Activated CD4-positive, alpha-beta T cell treated with anti-CD3 and anti-CD28 coated beads, Interleukin-2, amount 50 U/mL, for 1 hour (primary cell): ENCODE measurements around the gene AKT1S1.

Experiments used
- DNase-seq: peaks from one replicate; pipeline ENCODE4 v3.0.0-alpha.2; 2020

Gene AKT1S1

DNA sequence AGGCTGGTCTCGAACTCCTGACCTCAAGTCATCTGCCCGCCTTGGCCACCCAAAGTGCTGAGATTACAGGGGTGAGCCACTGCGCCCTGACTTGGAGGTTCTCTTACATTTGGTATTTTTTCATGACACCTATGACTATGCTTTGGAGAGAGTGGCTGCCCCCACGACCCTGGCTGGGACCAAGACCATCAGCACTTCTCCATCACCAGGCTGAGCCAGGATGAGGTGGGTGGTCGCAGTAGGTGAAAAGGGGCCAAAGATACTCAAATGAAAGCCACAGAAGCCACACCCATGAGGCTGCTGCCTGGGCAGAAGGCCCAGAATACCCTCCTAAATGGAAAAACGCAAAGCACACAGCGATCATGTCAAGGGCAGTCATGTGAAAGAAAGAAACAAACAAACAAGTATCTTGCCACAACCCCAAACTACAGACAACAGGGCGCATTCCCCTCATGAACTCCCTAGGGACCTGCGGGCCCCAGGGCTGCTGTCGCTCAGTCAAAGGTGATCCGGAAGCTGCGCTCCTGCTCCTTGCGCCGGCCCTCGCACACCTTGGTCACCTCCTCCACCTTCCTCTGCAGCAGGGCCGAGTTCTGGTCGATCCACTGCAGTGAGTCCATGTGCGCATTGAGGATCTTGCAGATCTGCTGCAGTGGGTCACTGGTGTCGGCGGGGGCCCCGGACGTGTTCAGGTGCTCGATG, 30.7 kb upstream of the AKT1S1 start:
- DNase-seq: no peak

DNA sequence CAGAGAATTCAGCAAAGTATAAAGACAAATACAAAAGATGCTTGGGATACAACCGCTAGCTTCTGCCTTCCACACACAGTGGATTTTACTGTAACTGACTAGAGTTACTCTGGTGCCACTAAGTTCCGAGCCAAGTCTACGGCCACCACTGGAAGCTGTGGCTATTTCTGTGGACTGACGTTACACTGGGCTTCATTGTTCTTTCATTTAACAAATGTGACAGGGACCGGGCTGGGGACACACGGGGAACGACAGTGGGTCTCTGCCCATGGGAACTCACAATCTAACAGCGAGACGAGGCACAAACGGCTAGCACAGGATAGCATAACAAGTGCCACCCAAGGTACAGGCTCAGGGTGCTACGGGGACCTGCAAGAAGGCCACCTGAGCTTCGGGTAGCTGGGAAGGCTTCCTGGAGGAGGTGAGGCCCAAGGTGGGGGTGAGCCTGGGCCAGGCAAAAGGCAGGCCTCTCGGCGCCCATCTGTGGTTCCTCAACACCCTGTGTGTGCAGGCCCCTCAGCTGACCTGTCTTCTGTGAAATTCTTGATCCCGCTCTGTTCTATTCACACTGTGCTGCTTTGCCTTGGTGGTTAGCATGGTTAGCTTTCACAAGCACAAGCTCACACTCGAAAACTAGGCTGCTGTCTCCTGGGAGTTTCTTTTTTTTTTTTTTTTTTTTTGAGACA, 29.9 kb upstream of the AKT1S1 start:
- no peak for DNase-seq

- no peak for DNase-seq
Measured at GRCh38 chr19:49904136-49904535, 27.0 kb upstream of the AKT1S1 start.

- peak; percentile 58 for DNase-seq
Measured at GRCh38 chr19:49896863-49897621, 19.9 kb upstream of the AKT1S1 start, which contains the start of gene IL4I1. TSS of gene IL4I1 (minus strand) at chr19:49896887. CDS start at chr19:49896160, 727 bp downstream.

DNA sequence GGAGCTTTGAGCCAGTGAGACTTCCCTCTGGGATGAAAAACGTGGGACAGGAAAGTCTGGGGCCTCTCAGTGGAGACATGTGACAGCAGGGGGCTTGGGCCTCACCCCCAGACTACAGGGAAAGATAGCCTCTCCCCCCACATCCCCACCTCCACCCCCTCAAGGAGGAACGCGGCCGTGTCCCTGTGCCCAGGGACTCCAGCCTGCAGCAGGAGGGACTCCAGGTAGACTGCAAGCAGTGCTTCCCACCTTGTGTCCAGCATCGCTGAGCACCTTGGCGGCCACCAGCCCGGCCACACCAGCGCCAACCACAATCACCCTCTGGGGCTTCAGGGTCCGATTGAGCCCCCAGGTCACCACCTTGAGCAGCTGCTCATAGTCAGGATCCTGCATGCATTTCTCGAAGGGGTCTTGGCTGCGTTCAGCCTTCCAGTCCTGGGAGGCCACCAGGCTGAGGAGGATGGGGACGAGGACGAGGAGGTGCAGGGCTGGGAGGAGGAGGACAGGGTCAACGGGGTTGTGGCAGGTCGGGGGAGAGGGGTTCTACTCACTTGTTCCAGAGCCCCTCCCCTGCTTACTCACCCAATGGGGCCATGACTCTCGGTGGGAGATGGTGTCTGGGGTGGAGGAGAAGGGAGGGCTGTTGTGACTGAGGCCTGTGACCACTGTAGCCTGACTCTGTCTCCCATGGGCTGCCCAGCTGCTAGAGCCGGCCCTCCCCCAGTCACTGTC, 18.6 kb upstream of the AKT1S1 start:
- DNase-seq: no peak

GRCh38 chr19:49894879-49895565, 17.9 kb upstream of the AKT1S1 start:
- no peak for DNase-seq

GRCh38 chr19:49894011-49894664, 17.0 kb upstream of the AKT1S1 start:
- no peak for DNase-seq

GRCh38 chr19:49892716-49893115, 15.6 kb upstream of the AKT1S1 start:
- DNase-seq: no peak

DNA sequence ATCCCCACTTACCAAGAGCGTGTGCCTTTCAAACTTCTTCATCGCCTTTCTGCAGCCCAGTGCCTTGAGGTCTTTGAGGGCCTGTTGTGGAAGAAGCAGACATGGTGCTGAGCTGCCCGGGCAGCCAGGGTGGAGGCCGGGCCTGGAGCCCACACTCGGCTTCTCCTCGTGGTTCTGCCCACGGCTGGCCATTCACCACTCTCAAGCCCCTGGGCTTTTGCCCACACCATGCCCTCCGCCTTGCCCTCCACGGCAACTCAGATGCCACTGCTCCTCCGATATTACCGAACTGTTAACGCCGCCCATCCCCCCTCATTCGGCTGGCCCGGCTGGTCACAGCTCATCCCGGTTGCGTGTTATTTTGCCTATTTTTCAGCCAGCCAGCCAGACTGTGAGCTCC, 14.2 kb upstream of the AKT1S1 start:
- no peak for DNase-seq

GRCh38 chr19:49890349-49891311, 13.5 kb upstream of the AKT1S1 start:
- peak; percentile 68 for DNase-seq

GRCh38 chr19:49889687-49890348, 12.7 kb upstream of the AKT1S1 start:
- peak; percentile 72 for DNase-seq

DNA sequence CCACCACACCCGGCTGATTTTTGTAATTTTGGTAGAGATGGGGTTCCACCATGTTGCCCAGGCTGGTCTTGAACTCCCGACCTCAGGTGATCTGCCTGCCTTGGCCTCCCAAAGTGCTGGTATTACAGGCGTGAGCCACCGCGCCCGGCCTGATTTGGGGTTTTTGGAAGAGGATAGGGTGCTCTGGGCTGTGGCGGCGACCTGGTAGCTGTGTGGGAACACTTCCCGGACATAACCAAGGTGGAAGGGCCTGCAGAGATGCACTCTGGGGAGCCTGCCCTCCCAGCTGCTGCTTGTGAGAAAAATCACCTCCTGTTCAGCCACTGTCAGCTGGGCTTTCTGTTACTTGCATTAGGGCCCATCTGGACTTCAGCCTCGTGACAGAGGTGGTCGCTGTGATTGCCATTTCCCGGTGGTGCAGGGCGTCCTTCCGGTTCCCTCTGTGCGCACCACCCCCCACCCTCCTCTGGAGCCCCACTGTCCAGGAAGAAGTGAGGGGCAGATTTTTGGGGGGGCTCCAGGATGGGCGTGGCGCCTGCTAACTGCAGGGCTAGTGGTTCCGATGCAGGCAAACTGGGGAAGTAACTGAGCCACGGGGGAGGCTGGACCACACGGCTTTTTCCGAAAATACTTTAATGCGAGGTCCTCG, 12.0 kb upstream of the AKT1S1 start:
- DNase-seq: no peak

DNA sequence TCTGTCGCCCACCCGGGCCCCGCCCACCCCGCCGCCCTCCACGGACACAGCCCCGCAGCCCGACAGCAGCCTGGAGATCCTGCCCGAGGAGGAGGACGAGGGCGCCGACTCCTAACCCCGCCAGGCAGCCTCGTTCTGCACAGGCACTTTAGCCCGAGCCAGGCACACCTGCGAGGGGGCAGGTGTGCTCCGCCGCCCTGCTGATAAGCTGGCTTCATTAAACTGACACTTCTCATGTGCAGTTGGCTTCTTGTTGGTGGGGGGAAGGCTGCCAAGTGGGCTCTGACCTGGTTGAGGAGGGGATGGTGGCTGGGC, 11.3 kb upstream of the AKT1S1 start:
- no peak for DNase-seq

- no peak for DNase-seq
Measured at GRCh38 chr19:49887665-49888509, 10.7 kb upstream of the AKT1S1 start.

- no peak for DNase-seq
Measured at GRCh38 chr19:49887037-49887664, 10.0 kb upstream of the AKT1S1 start.

- DNase-seq: no peak
Measured at GRCh38 chr19:49884760-49885159, 7.6 kb upstream of the AKT1S1 start.

DNA sequence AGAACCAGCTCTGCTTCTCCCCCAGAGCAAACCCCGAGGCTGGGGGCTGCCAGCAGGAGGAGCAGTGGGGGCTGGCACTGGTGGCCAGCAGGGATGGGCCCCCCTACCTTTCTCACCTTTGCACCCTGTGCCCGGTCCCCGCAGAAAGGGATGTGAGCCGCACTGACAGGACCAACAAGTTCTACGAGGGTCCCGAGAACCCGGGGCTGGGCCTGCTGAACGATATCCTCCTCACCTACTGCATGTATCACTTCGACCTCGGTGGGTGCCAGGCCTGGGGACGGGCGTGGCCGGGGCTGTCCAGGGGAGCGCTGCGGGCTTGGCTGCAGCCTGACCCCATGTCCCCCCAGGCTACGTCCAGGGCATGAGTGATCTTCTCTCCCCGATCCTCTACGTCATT, 7.0 kb upstream of the AKT1S1 start:
- no peak for DNase-seq

DNA sequence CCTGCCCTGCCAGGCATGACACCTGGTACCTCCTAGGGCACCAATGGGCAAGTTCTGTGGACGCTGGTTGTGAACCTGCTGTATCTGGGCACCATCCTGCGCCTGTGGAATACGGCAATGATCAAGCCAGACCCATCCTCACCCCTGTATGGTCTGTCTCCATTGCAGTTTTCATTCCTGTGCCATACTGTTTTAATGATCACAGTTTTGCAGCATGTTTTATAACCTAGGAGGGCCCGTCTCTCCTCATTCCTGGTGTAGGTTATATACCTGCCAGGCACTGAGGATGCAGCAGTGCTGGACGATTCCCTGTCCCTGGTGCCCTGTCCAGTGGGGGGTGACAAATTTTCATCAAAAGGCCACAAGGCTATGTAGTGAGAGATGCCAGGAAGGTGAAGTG, 5.9 kb upstream of the AKT1S1 start:
- no peak for DNase-seq
